Panc1 (cell line): ENCODE measurements around the gene FBXL12. TPM values are rescaled to one million over a fixed set of nuclear protein-coding genes. Genes with fewer than 3 reads are reported as not detected.

Source experiments
- ATAC-seq: fragments of 200-7000 bp; cut with Tn5 transposase; 2 replicates; pipeline ENCODE4 v1.9.1; 2020; ENCODE audit warnings: mild to moderate bottlenecking, moderate library complexity
- BruUV-seq: library from RNA; stranded (reverse); fragments of 400-500 nt; replicated peaks from 2 replicates; lab custom pipeline; 2021; lab: Mats Ljungman, UMichigan
- CTCF ChIA-PET: fragments of 300-600 bp; sonication (Branson Sonifier 250); formaldehyde crosslinking; loops from one replicate; lab custom pipeline; 2022; ENCODE audit warnings: antibody characterized with exemption; lab: Charles Lee
- POLR2A ChIA-PET: fragments of 300-600 bp; sonication (Branson Sonifier 250); formaldehyde crosslinking; loops from one replicate; lab custom pipeline; 2022; ENCODE audit warnings: antibody characterized with exemption; lab: Charles Lee
- DNase-seq: peaks from one replicate; pipeline ENCODE4 v3.0.0-alpha.2; 2010; ENCODE audit warnings: low read depth, low spot score
- H3K27ac ChIP-seq: 2 replicates; pipeline ENCODE4 v1.5.1; 2011; ENCODE audit warnings: mild to moderate bottlenecking, low read length, inconsistent platforms
- H3K27me3 ChIP-seq: fragments of 200-500 bp; sonication (Bioruptor generic); 2 replicates; pipeline ENCODE4 v1.6.0; 2014; ENCODE audit warnings: low read length, inconsistent platforms; ENCODE audit not compliant: control insufficient read depth, insufficient read depth
- H3K36me3 ChIP-seq: fragments of 200-500 bp; sonication (Bioruptor generic); 2 replicates; pipeline ENCODE4 v1.5.1; 2014; ENCODE audit warnings: inconsistent platforms, mild to moderate bottlenecking, low read length, moderate library complexity; ENCODE audit not compliant: control insufficient read depth, insufficient read depth
- H3K4me1 ChIP-seq: 2 replicates; pipeline ENCODE4 v1.5.1; 2011; ENCODE audit warnings: inconsistent platforms, mild to moderate bottlenecking, low read length, moderate library complexity; ENCODE audit not compliant: control insufficient read depth, insufficient read depth
- H3K4me3 ChIP-seq, 2 experiments: 2 replicates each; pipeline ENCODE4 v1.5.1; 2011 to 2012; ENCODE audit warnings: low read depth in 2 of 2, low read length in 2 of 2, mild to moderate bottlenecking in 2 of 2, inconsistent platforms in 1 of 2, moderate library complexity in 1 of 2
- H3K9me3 ChIP-seq: fragments of 200-500 bp; sonication (Bioruptor generic); 2 replicates; pipeline ENCODE4 v1.5.1; 2014; ENCODE audit warnings: low read depth, mild to moderate bottlenecking, inconsistent platforms, low read length, moderate library complexity; ENCODE audit not compliant: control insufficient read depth, insufficient read depth
- CTCF ChIP-seq: fragments of 450-650 bp; IDR thresholded peaks from 2 replicates; pipeline ENCODE4 v1.5.1; 2017; ENCODE audit warnings: mild to moderate bottlenecking
- POLR2AphosphoS5 ChIP-seq: IDR thresholded peaks from 2 replicates; pipeline ENCODE4 v1.6.1; 2012; ENCODE audit warnings: mild to moderate bottlenecking, low read depth, low read length, moderate library complexity
- REST ChIP-seq, 2 experiments: IDR thresholded peaks; 2 replicates each; pipeline ENCODE4 v1.6.1; 2011 to 2012; ENCODE audit warnings: low read depth in 2 of 2, control low read depth in 1 of 2, low read length in 1 of 2, mild to moderate bottlenecking in 1 of 2, moderate library complexity in 1 of 2; ENCODE audit not compliant: insufficient read depth in 1 of 2
- SIN3A ChIP-seq: IDR thresholded peaks from 2 replicates; pipeline ENCODE4 v1.6.1; 2012; ENCODE audit warnings: low read depth, mild to moderate bottlenecking, low read length, moderate library complexity, borderline replicate concordance; ENCODE audit not compliant: insufficient read depth
- TCF7L2 ChIP-seq: IDR thresholded peaks from 2 replicates; pipeline ENCODE4 v1.6.1; 2011; ENCODE audit warnings: mild to moderate bottlenecking, low read depth, low read length, inconsistent platforms
- in situ Hi-C: cut with HindIII; loops from 2 replicates; pipeline ENCODE4 v1.10.0; 2016; ENCODE audit warnings: low sequenced_read_pairs, low pct_unique_long_range_greater_than_20kb
- intact Hi-C: fragments of 100-400 bp; cut with micrococcal nuclease; formaldehyde crosslinking; loops from one replicate; pipeline ENCODE4 v1.10.0; 2022; ENCODE audit not compliant: unreplicated experiment
- total RNA-seq: library from RNA; stranded (reverse); gene quantifications from one replicate; pipeline ENCODE4 v1.2.1, GENCODE V29; 2021; ENCODE audit not compliant: unreplicated experiment

FBXL12 gene
- total RNA-seq, 1 experiment from 2014 or later: 29.2 TPM

- peaks cover 8% of the 10 kb centered on the region; the same call in 1 of the 2 replicates for H3K36me3 ChIP-seq
Observed at GRCh38 chr19:9838324-9838723, 19.4 kb upstream of the FBXL12 start.

GRCh38 chr19:9836021-9836420, 17.1 kb upstream of the FBXL12 start:
- CTCF ChIA-PET: no interaction called here
- H3K9me3 ChIP-seq: no peaks in the 10 kb centered on the region
- peak overlapping the region; percentile 70 for H3K27ac ChIP-seq
- H3K36me3 ChIP-seq: peaks cover 8% of the 10 kb centered on the region
- TF ChIP-seq SIN3A (no peak), TCF7L2 (no peak), POLR2AphosphoS5 (no peak), REST (IDR thresholded peaks at IDR 0.05; ENCODE audit: insufficient read depth in 1 of 2, low read depth in 2 of 2, low read length in 1 of 2) (no peak), CTCF (no peak)
- ATAC-seq (no peak), DNase-seq (no peak)
- no TSS peak for BruUV-seq
- H3K27me3 ChIP-seq: no peaks in the 10 kb centered on the region
- intact Hi-C loops (no loop called here), in situ Hi-C loops (no loop called here)
- H3K4me3 ChIP-seq: peak overlapping the region; percentile 73 to 74
- H3K4me1 ChIP-seq: 0 out of 2 replicates have a peak, but pooled peaks cover 4% of the 10 kb centered on the region
- POLR2A ChIA-PET: no interaction called here

More at GRCh38 chr19:9838324-9838723, 19.4 kb upstream of the FBXL12 start:
- in situ Hi-C loops (no loop called here), intact Hi-C loops (no loop called here)
- ChIA-PET POLR2A (no interaction called here), CTCF (no interaction called here)
- Histone ChIP-seq H3K9me3 (no peaks in the 10 kb centered on the region), H3K4me1 (0 out of 2 replicates have a peak, but pooled peaks cover 4% of the 10 kb centered on the region), H3K27me3 (no peaks in the 10 kb centered on the region), H3K4me3 (no peak overlapping the region), H3K27ac (no peak overlapping the region)
- DNase-seq (no peak), ATAC-seq (no peak)
- no peak for TF ChIP-seq CTCF
- TF ChIP-seq SIN3A: no peak
- TF ChIP-seq POLR2AphosphoS5: no peak
- no peak for TF ChIP-seq TCF7L2
- no peak for TF ChIP-seq REST (IDR thresholded peaks at IDR 0.05; ENCODE audit: insufficient read depth in 1 of 2, low read depth in 2 of 2, low read length in 1 of 2)
- BruUV-seq: no TSS peak
